ENCODE measurements around the gene MZF1. TPM values are rescaled to one million over a fixed set of nuclear protein-coding genes. Genes with fewer than 3 reads are reported as not detected.
A peak's percentile ranks its signal among the peaks of the same experiment; 100 is the strongest.

Gene MZF1
- total RNA-seq, 2 experiments from 2014 or later, result 30.0 to 39.1 TPM

DNA sequence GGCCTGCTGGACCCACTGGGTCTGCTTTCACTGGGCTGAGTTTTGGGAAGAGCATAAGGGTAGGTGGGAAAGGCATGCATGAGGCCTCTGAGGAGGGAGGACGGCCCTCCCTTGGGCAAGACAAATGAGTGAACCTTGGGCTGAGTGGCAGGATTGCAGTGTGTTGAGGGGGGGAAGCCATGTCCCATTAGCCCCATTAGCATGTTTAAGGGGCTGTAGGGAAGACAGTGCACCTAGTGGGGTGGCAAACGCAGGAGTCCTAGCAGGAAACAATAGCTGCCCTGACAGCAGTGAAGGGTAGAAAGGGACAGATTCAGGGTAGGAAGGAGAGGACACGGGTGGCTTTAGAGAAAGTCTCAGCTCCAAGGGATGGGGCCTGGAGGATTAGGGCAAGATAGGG is 50.4 kb downstream of the MZF1 start:
- H2AFZ ChIP-seq (ENCODE audit: low read length), result no peak overlapping the region
- no peaks in the 10 kb centered on the region for H3K9me2 ChIP-seq (ENCODE audit: insufficient read depth, low read length)

DNA sequence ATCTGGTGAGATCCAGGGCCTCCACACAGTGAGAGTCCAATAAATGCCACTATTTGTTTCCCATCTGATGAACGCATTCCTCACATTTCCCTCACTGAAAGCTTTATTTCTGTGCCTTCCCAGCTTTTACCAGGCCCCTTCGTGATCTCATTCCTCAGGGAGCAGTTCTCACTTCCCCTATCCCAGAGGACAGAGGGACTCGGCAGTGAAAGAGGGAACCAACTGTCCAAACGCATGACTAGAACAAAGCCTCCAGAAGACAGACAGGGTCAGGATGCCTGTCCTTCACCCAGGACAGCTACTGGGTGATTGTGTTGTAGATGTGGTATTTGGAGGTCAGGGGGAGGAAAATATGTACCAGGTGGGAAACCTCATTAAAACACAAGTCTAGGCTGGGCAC is 51.5 kb downstream of the MZF1 start:
- Histone ChIP-seq H3K4me3 (ENCODE audit: low read depth, low read length, poor library complexity, severe bottlenecking) (no peak overlapping the region), H3K27ac (ENCODE audit: low read depth, low read length, poor library complexity, severe bottlenecking) (no peak overlapping the region), H3K4me2 (ENCODE audit: low read length) (no peak overlapping the region), H3K9me2 (ENCODE audit: insufficient read depth, low read length) (no peaks in the 10 kb centered on the region), H3K79me2 (ENCODE audit: insufficient read depth, low read depth, low read length) (peaks cover 11% of the 10 kb centered on the region; the same call in 1 of the 2 replicates), H4K20me1 (ENCODE audit: insufficient read depth, low read length) (no peaks in the 10 kb centered on the region), H3K9me3 (ENCODE audit: low read length) (no peaks in the 10 kb centered on the region), H3K4me1 (ENCODE audit: insufficient read depth, low read length, poor library complexity, severe bottlenecking) (peaks cover 14% of the 10 kb centered on the region), H3K36me3 (ENCODE audit: insufficient read depth, low read length) (peaks cover 4% of the 10 kb centered on the region), H2AFZ (ENCODE audit: low read length) (no peak overlapping the region)
- no peak for DNase-seq (ENCODE audit: low spot score)
- no TSS peak for BruUV-seq (replicated peaks)
- POLR2A ChIA-PET, result interaction anchor here (0.7 to 2.7 kb wide), 3 partner anchors 22 to 146 kb away, joined by 5 to 14 read pairs (median 11); partner anchors contain the start of gene TRIM28
- no peak for TF ChIP-seq CTCF (conservative IDR thresholded peaks at IDR 0.05; ENCODE audit: low read length)
- no peak for TF ChIP-seq EZH2phosphoT487 (IDR thresholded peaks at IDR 0.05; ENCODE audit: borderline replicate concordance, low read depth, low read length)
- intact Hi-C loops (cut with micrococcal nuclease; ENCODE audit: unreplicated experiment), result no loop called here
- CTCF ChIA-PET (ENCODE audit: unreplicated experiment), result no interaction called here

More for the DNA sequence above, 50.4 kb downstream of the MZF1 start:
- ChIA-PET CTCF (ENCODE audit: unreplicated experiment) (no interaction called here), POLR2A (no interaction called here)
- BruUV-seq (replicated peaks), result no TSS peak
- Histone ChIP-seq H3K4me3 (ENCODE audit: low read depth, low read length, poor library complexity, severe bottlenecking) (no peak overlapping the region), H3K4me2 (ENCODE audit: low read length) (no peak overlapping the region), H3K9me3 (ENCODE audit: low read length) (no peaks in the 10 kb centered on the region), H3K79me2 (ENCODE audit: insufficient read depth, low read depth, low read length) (peaks cover 11% of the 10 kb centered on the region; the same call in 1 of the 2 replicates), H3K4me1 (ENCODE audit: insufficient read depth, low read length, poor library complexity, severe bottlenecking) (peaks cover 14% of the 10 kb centered on the region), H3K27ac (ENCODE audit: low read depth, low read length, poor library complexity, severe bottlenecking) (no peak overlapping the region), H4K20me1 (ENCODE audit: insufficient read depth, low read length) (no peaks in the 10 kb centered on the region), H3K36me3 (ENCODE audit: insufficient read depth, low read length) (no peaks in the 10 kb centered on the region)
- DNase-seq (ENCODE audit: low spot score), result no peak
- intact Hi-C loops (cut with micrococcal nuclease; ENCODE audit: unreplicated experiment), result no loop called here
- TF ChIP-seq CTCF (conservative IDR thresholded peaks at IDR 0.05; ENCODE audit: low read length) (no peak), EZH2phosphoT487 (IDR thresholded peaks at IDR 0.05; ENCODE audit: borderline replicate concordance, low read depth, low read length) (no peak)

DNA sequence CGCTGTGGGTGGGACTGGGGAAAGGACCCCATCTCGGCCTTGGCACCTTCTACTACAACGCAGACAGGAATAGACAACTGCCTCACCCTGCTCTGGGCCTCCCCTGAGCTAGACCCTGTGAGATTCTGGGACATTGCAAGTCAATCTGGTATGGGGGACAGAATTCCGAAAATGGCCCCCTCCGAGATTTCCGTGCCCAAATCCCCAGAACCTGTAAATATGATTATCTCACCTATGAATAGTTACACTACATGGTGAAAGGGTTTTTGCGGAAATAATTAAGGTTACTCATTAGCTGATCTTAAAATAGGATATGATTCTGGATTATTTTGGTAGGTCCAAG is 52.9 kb downstream of the MZF1 start:
- ChIA-PET POLR2A (interaction anchor here (0.7 to 2.7 kb wide), 5 partner anchors 12 to 194 kb away, joined by 3 to 14 read pairs (median 3); partner anchors contain the start of genes TRIM28 and ZSCAN22), CTCF (ENCODE audit: unreplicated experiment) (interaction anchor here (0.7 to 1.5 kb wide), 2 partner anchors 34 to 37 kb away, joined by 3 to 7 read pairs; no protein-coding TSS in a partner anchor)
- H3K9me3 ChIP-seq (ENCODE audit: low read length), result no peaks in the 10 kb centered on the region
- peaks cover 13% of the 10 kb centered on the region for H3K36me3 ChIP-seq (ENCODE audit: insufficient read depth, low read length)
- H3K79me2 ChIP-seq (ENCODE audit: insufficient read depth, low read depth, low read length), result peaks cover 11% of the 10 kb centered on the region; the same call in 1 of the 2 replicates
- H3K4me3 ChIP-seq (ENCODE audit: low read depth, low read length, poor library complexity, severe bottlenecking), result peak overlapping the region; percentile 87
- no peak for DNase-seq (ENCODE audit: low spot score)
- H3K4me1 ChIP-seq (ENCODE audit: insufficient read depth, low read length, poor library complexity, severe bottlenecking), result peaks cover 14% of the 10 kb centered on the region
- intact Hi-C loops (cut with micrococcal nuclease; ENCODE audit: unreplicated experiment), result no loop called here
- peak overlapping the region; percentile 80 for H3K27ac ChIP-seq (ENCODE audit: low read depth, low read length, poor library complexity, severe bottlenecking)
- H3K4me2 ChIP-seq (ENCODE audit: low read length), result peak overlapping the region; percentile 95
- no peaks in the 10 kb centered on the region for H3K9me2 ChIP-seq (ENCODE audit: insufficient read depth, low read length)
- TSS peak; percentile 84 for BruUV-seq (replicated peaks)
- TF ChIP-seq CTCF (conservative IDR thresholded peaks at IDR 0.05; ENCODE audit: low read length) (peak; percentile 22; the same call in 1 of the 2 replicates), EZH2phosphoT487 (IDR thresholded peaks at IDR 0.05; ENCODE audit: borderline replicate concordance, low read depth, low read length) (no peak)
- H4K20me1 ChIP-seq (ENCODE audit: insufficient read depth, low read length), result no peaks in the 10 kb centered on the region
- peak overlapping the region; percentile 86; the same call in 1 of the 2 replicates for H2AFZ ChIP-seq (ENCODE audit: low read length)
